GM12864 (cell line): ENCODE data around the gene GPR15LG.
"Not testable (repeated sequence)": the region's sequence is repeated elsewhere in the genome, so short reads cannot be mapped to it uniquely, and the experiment has no call there.

Experiments
- DNase-seq: peaks from one replicate; pipeline ENCODE4 v3.0.0-alpha.2; 2011; ENCODE audit warnings: low read depth
- H3K4me3 ChIP-seq: 2 replicates; pipeline ENCODE4 v1.5.1; 2011; ENCODE audit warnings: mild to moderate bottlenecking, low read depth, low read length, control low read depth
- CTCF ChIP-seq: IDR thresholded peaks from 2 replicates; pipeline ENCODE4 v1.5.1; 2011; ENCODE audit warnings: low read depth, mild to moderate bottlenecking, moderate library complexity, low read length, control low read depth, inconsistent platforms; ENCODE audit errors: missing control alignments

GPR15LG gene

GRCh38 chr10:84176836-84177474 is 3.4 kb downstream of the GPR15LG start:
- no peak for TF ChIP-seq CTCF
- no peak overlapping the region for H3K4me3 ChIP-seq
- no peak for DNase-seq

- DNase-seq: no peak
- H3K4me3 ChIP-seq: no peak overlapping the region
- TF ChIP-seq CTCF: no peak
Observed at GRCh38 chr10:84177541-84178141, 4.0 kb downstream of the GPR15LG start.

- TF ChIP-seq CTCF: no peak
- DNase-seq: no peak
- H3K4me3 ChIP-seq: no peak overlapping the region
Observed at GRCh38 chr10:84178160-84178609, 4.6 kb downstream of the GPR15LG start.

GRCh38 chr10:84179059-84179710 is 5.6 kb downstream of the GPR15LG start:
- TF ChIP-seq CTCF: no peak
- no peak overlapping the region for H3K4me3 ChIP-seq
- no peak for DNase-seq

GRCh38 chr10:84180386-84180785 is 6.8 kb downstream of the GPR15LG start:
- H3K4me3 ChIP-seq, DNase-seq: not testable (repeated sequence)

GRCh38 chr10:84181631-84182030 is 8.0 kb downstream of the GPR15LG start:
- DNase-seq: no peak
- H3K4me3 ChIP-seq: no peak overlapping the region
- TF ChIP-seq CTCF: no peak

GRCh38 chr10:84184517-84184916 is 10.9 kb downstream of the GPR15LG start:
- no peak for DNase-seq
- H3K4me3 ChIP-seq: no peak overlapping the region
- no peak for TF ChIP-seq CTCF
